Measurements from ENCODE around the gene CYP2U1.

DNA sequence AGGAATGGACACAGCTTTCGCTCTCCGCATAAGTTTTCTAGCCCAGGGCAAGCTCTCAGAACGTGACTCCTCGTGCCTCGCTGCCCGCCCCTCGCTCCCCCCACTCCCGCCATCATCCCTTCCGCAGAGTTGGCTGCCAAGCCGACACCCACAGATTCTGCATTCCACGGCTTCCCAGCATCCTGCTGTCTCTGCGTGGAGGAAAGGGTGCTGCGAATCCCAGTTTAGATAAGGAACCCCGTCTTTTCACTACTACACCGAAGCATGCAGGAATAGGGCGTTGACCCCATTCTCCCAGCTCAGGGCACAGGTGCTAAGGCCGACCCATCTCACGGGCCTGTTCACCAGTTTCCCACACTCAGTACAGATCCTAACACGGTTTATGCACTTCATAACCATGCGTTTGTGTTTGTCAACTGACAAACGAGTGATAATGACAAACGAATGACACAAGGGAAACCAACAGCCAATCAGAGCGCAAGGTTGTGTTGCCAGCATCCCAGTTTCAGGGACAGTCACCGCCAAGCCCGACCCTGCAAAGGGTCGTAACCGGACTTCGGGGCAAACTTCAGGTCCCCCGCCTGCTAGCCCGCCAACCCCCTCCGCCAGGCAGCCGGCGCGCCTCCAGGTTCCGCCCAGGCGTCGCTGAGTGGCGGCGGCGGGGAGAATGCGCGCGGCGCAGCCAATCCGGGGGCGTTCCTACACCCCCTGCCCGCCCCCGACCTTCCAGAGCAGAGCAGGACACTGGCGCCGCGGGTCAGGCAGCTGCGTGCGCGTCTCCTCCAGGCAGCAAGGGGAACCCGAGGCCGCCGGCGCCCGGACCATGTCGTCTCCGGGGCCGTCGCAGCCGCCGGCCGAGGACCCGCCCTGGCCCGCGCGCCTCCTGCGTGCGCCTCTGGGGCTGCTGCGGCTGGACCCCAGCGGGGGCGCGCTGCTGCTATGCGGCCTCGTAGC lies at the start of gene CYP2U1:
- TF ChIP-seq, protein P1, sequence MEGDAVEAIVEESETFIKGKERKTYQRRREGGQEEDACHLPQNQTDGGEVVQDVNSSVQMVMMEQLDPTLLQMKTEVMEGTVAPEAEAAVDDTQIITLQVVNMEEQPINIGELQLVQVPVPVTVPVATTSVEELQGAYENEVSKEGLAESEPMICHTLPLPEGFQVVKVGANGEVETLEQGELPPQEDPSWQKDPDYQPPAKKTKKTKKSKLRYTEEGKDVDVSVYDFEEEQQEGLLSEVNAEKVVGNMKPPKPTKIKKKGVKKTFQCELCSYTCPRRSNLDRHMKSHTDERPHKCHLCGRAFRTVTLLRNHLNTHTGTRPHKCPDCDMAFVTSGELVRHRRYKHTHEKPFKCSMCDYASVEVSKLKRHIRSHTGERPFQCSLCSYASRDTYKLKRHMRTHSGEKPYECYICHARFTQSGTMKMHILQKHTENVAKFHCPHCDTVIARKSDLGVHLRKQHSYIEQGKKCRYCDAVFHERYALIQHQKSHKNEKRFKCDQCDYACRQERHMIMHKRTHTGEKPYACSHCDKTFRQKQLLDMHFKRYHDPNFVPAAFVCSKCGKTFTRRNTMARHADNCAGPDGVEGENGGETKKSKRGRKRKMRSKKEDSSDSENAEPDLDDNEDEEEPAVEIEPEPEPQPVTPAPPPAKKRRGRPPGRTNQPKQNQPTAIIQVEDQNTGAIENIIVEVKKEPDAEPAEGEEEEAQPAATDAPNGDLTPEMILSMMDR (IDR thresholded peaks at IDR 0.05 in 8 of 11, conservative IDR thresholded peaks at IDR 0.05 in 3 of 11), result peak in 8 of 11 experiments; percentile 16 to 53 (median 29)
- TF ChIP-seq POLR2AphosphoS5 (IDR thresholded peaks at IDR 0.05), result peak; percentile 81 to 93 (median 86)

Data from spleen (tissue), 7 donors.